ENCODE data around the gene GRB2. TPM values are rescaled to one million over a fixed set of nuclear protein-coding genes. Genes with fewer than 3 reads are reported as not detected.
A peak's percentile ranks its signal among the peaks of the same experiment; 100 is the strongest.

GRB2 gene
- polyA plus RNA-seq, 3 donors = 164 to 338 (median 262) TPM

DNA sequence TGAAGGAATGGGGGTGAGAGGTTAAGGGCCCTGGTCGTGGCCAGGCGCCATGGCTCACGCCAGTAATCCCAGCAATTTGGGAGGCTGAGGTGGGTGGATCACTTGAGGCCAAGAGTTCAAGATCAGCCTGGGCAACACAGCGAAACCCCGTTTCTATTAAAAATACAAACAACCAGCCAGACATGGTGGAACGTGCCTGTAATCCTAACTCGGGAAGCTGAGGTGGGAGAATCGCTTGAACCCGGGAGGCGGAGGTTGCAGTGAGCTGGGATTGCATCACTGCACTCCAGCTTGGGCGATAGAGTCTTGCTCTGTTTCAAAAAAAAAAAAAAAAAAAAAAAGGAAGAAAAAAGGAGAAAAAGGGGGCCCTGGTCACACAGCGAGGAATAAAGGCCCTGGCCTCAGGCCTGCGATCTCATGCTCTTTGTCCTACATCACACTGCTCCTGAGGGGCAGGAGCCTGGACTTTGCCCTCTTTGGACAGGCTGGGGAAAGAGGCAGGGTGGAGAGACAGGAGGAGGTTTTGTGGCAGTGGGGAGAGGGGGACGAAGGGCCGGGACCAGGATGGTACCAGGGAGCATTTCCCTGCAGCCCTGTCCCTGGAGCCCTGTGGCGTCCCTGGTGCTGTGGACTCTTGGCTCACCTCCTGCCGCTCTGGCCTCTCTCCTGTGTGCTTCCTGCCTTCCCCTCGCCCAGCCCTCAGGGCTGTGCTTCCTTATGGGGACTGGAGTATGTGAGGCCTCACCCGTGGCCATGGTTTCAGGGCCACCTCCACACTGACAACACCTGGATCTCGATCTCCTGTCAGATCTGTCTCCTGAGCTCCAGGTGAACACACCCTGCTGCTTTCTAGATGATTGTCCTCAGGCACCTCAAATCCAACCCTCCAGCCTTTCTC is 96.5 kb downstream of the GRB2 start:
- Histone ChIP-seq H3K27me3 (ENCODE audit: control insufficient read depth in 2 of 2, insufficient read depth in 2 of 2, low read length in 2 of 2) (no peaks in the 10 kb centered on the region), H2AFZ (ENCODE audit: insufficient read depth, low read depth, low read length, poor library complexity, severe bottlenecking) (peak overlapping the region; percentile 56), H4K20me1 (ENCODE audit: insufficient read depth, low read length) (no peaks in the 10 kb centered on the region), H3K9ac (ENCODE audit: insufficient read depth, low read length, poor library complexity, severe bottlenecking) (peak overlapping the region; percentile 71), H3K79me2 (ENCODE audit: insufficient read depth, low read length) (peaks cover 16% of the 10 kb centered on the region), H3K27ac (ENCODE audit: low read depth in 1 of 2, low read length in 2 of 2) (peak overlapping the region; percentile 98 to 100), H3K9me3 (replicated peaks in 1 of 2; ENCODE audit: control insufficient read depth in 1 of 2, insufficient read depth in 1 of 2, low read length in 2 of 2) (no peaks in the 10 kb centered on the region), H3K4me2 (replicated peaks; ENCODE audit: extremely low read depth, low read length, poor library complexity, severe bottlenecking) (peak overlapping the region; percentile 47), H3K36me3 (replicated peaks in 1 of 2; ENCODE audit: control insufficient read depth in 1 of 2, insufficient read depth in 2 of 2, low read length in 2 of 2) (no peaks in the 10 kb centered on the region), H3K4me3 (replicated peaks in 1 of 3; ENCODE audit: low read depth in 2 of 3, low read length in 3 of 3) (peak overlapping the region in 1 of 3 experiments; percentile 20), H3K4me1 (ENCODE audit: control insufficient read depth in 1 of 2, insufficient read depth in 2 of 2, low read length in 2 of 2) (peaks cover 85 to 86% of the 10 kb centered on the region in 2 donors)
- TF ChIP-seq, protein P1, sequence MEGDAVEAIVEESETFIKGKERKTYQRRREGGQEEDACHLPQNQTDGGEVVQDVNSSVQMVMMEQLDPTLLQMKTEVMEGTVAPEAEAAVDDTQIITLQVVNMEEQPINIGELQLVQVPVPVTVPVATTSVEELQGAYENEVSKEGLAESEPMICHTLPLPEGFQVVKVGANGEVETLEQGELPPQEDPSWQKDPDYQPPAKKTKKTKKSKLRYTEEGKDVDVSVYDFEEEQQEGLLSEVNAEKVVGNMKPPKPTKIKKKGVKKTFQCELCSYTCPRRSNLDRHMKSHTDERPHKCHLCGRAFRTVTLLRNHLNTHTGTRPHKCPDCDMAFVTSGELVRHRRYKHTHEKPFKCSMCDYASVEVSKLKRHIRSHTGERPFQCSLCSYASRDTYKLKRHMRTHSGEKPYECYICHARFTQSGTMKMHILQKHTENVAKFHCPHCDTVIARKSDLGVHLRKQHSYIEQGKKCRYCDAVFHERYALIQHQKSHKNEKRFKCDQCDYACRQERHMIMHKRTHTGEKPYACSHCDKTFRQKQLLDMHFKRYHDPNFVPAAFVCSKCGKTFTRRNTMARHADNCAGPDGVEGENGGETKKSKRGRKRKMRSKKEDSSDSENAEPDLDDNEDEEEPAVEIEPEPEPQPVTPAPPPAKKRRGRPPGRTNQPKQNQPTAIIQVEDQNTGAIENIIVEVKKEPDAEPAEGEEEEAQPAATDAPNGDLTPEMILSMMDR (IDR thresholded peaks at IDR 0.05) = no peak
- Mint-ChIP-seq H3K9me3 (peaks cover 0 to 2% (median 0%) of the 10 kb centered on the region in 7 donors), H3K27ac (peak overlapping the region; percentile 97 to 99 (median 98)), H3K4me1 (peaks cover 77% of the 10 kb centered on the region), H3K27me3 (ENCODE audit: low read depth in 3 of 3) (peaks cover 0 to 13% (median 2%) of the 10 kb centered on the region in 3 donors), H3K36me3 (peaks cover 7 to 17% of the 10 kb centered on the region in 2 donors), H3K4me3 (peak overlapping the region; percentile 51 to 59)
- intact Hi-C loops (cut with micrococcal nuclease) = no loop called here
- DNase-seq = peak in 2 of 3 donors; percentile 57 to 71
- WGBS (ENCODE audit: insufficient coverage) = 14% methylated on average over 9 of the region's 20 CpGs

DNA sequence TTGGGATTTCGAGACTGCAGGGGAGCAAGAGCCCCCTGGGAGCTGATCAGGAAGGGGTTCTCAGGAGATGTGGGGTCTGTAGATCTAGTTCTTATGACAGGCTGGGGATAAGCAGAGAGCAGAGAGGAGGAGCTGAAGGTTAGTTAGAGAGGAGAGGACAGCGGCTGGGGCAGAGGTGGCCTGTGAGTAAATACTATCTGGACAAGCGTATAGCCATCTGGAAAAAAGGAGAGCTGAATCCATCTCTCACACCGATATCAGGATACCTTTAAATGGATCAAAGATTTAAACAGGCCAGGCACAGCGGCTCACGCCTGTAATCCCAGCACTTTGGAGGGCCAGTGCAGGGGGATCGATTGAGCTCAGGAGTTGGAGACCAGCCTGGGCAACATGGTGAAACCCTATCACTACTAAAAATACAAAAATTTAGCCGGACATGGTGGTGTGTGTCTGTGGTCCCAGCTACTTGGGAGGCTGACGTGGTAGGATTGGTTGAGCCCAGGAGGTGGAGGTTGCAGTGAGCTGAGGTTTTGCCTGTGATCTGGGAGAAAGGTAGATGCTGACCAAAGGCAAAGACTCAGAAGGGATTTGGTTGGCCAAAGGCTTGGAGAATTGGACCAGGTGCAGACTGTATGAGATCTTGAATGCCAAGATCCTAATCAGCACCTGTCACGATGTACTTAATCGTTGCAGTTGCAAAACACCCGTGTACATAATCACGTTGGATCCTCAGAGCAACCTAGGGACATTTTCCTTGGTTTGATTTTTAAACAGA is 97.3 kb downstream of the GRB2 start:
- peaks cover 77 to 80% of the 10 kb centered on the region in 2 donors for H3K4me1 ChIP-seq (ENCODE audit: control insufficient read depth in 1 of 2, insufficient read depth in 2 of 2, low read length in 2 of 2)
- TF ChIP-seq, protein P1 (IDR thresholded peaks at IDR 0.05) = no peak
- H3K9ac ChIP-seq (ENCODE audit: insufficient read depth, low read length, poor library complexity, severe bottlenecking) = no peak overlapping the region
- no peak overlapping the region for H2AFZ ChIP-seq (ENCODE audit: insufficient read depth, low read depth, low read length, poor library complexity, severe bottlenecking)
- H3K9me3 ChIP-seq (replicated peaks in 1 of 2; ENCODE audit: control insufficient read depth in 1 of 2, insufficient read depth in 1 of 2, low read length in 2 of 2) = no peaks in the 10 kb centered on the region
- no peak for DNase-seq
- intact Hi-C loops (cut with micrococcal nuclease) = no loop called here
- peak overlapping the region; percentile 4 for H3K4me2 ChIP-seq (replicated peaks; ENCODE audit: extremely low read depth, low read length, poor library complexity, severe bottlenecking)
- H3K27ac ChIP-seq (ENCODE audit: low read depth in 1 of 2, low read length in 2 of 2) = peak overlapping the region; percentile 98 to 100
- Mint-ChIP-seq H3K27me3 (ENCODE audit: low read depth in 3 of 3) (peaks cover 0 to 11% (median 2%) of the 10 kb centered on the region in 3 donors), H3K9me3 (peaks cover 0 to 1% (median 0%) of the 10 kb centered on the region in 7 donors), H3K4me1 (peaks cover 68% of the 10 kb centered on the region), H3K36me3 (peaks cover 5 to 17% of the 10 kb centered on the region in 2 donors), H3K4me3 (peak overlapping the region in 1 of 2 donors; percentile 24), H3K27ac (peak overlapping the region; percentile 97 to 99 (median 98))
- H3K27me3 ChIP-seq (ENCODE audit: control insufficient read depth in 2 of 2, insufficient read depth in 2 of 2, low read length in 2 of 2) = no peaks in the 10 kb centered on the region
- H3K36me3 ChIP-seq (replicated peaks in 1 of 2; ENCODE audit: control insufficient read depth in 1 of 2, insufficient read depth in 2 of 2, low read length in 2 of 2) = no peaks in the 10 kb centered on the region
- WGBS (ENCODE audit: insufficient coverage) = 52% methylated on average over 7 of the region's 13 CpGs
- no peaks in the 10 kb centered on the region for H4K20me1 ChIP-seq (ENCODE audit: insufficient read depth, low read length)
- peak overlapping the region in 1 of 3 experiments; percentile 4 for H3K4me3 ChIP-seq (replicated peaks in 1 of 3; ENCODE audit: low read depth in 2 of 3, low read length in 3 of 3)
- peaks cover 16% of the 10 kb centered on the region for H3K79me2 ChIP-seq (ENCODE audit: insufficient read depth, low read length)
